Stimulated activated CD8-positive, alpha-beta memory T cell treated with anti-CD3 and anti-CD28 coated beads, Interleukin-12 subunit alpha, Interleukin-12 subunit beta, amount 100 ng/mL, for 4 hours (primary cell): ENCODE data around the gene E2F6.

Experiments
- DNase-seq: peaks from one replicate; pipeline ENCODE4 v3.0.0-alpha.2; 2020; ENCODE audit warnings: low read depth

E2F6 gene

GRCh38 chr2:11492720-11493119 lies 26.8 kb upstream of the E2F6 start:
- no peak for DNase-seq

DNA sequence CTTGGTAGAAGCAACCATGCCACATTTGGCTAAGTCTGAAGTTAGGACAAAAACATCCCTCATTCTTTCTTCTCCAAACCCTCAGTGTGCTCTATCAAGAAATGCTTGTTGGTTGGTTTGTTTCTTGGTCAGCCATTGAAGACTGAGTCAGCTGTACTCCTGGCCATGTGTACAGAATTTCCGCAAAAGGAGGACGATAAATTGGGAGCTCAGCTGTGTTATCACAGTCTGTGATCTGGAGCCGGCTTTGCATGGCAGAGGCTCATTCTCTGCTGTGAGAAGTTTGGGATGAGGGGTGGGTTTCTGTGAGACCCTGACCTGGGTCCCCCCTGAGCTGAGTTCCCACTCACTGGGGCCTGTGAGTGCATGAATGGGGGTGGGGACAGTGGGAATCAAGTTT lies 26.3 kb upstream of the E2F6 start:
- DNase-seq = no peak

DNA sequence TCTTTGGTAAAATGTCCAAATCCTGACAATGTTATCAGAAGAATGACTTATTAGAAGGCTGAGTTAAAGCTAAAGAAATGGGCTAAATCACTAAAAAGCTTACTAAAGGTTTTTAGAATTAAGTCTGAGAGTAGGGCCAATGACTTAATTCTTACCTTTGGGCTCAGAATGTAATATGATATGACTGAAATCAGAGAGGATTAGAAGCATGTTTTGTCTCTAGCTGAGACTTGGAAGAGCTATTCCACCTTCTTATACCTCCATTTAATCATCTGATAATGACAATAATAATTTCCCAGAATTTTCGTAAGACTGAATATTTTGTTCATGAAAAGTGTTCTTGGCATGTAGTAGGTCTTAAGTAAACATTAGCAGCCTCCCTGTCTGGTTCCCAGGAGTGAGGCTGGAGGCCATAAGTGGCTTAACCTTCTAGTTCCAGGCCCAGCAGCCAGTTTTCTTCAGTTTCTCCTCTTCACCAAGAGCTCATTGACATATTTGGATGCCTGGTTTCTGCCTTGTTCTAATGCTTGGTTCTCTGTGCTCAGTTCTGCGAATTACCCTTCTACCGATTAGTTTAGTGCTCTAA lies 25.5 kb upstream of the E2F6 start:
- no peak for DNase-seq

DNA sequence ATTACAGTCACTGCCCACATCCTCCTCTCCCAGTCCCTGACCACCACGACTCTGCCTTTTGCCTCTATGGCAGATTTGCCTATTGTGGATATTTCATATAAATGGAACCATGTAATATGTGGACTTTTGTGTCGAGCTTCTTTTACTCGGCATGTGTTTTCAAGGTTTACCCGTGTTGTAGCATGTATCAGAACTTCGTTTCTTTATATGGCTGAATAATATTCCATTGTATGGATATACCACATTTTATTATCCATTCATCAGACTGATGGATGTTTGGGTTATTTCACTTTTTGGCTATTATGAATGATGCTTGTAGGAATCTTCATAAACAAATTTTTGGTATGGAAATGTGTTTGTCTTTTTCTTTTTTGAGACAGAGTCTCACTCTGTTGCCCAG lies 24.2 kb upstream of the E2F6 start:
- no peak for DNase-seq

- no peak for DNase-seq
Observed at GRCh38 chr2:11488809-11489208, 22.8 kb upstream of the E2F6 start.

GRCh38 chr2:11483806-11484617 lies 18.1 kb upstream of the E2F6 start:
- DNase-seq = no peak

- DNase-seq = no peak
Observed at GRCh38 chr2:11482473-11483035, 16.6 kb upstream of the E2F6 start.

DNA sequence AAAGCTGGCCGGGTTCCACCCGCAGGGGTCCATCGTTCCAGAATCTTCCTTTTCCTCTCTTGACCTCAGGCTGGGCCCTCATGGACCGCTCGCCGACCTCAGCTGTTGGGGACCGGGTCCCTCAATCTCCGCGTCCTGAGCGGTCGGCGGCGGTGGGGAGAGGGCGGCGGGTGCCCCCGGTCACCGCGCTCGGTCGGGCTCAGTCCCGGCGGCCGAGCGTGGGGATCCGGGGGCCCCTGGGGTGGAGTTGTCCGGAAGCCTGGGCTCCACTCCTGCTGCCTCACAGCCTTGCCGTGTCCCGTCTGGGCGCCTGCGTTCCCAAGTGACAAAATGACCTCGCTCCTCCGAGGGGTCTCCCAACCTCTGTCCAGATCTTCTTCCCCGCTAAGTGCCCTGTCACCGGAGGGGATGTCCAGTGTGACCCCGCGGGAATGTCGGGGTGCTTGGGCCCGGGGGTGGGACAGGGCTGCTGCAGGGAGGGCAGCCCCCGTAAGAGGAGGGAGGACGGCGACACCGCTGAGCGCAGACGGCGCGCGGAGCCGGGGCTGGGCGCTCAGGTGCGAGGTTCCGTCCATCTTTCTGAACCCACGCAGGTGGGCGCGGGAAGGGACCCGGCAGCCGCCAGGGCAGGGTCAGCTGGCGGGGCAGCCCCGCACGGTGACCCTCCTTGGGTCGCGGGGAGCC lies 16.0 kb upstream of the E2F6 start:
- no peak for DNase-seq

- no peak for DNase-seq
Observed at GRCh38 chr2:11481426-11481788, 15.4 kb upstream of the E2F6 start.

GRCh38 chr2:11480859-11481258 lies 14.9 kb upstream of the E2F6 start:
- DNase-seq = no peak

GRCh38 chr2:11480406-11480805 lies 14.4 kb upstream of the E2F6 start:
- DNase-seq = no peak

- no peak for DNase-seq
Observed at GRCh38 chr2:11478899-11479605, 13.1 kb upstream of the E2F6 start.

- peak; percentile 48 for DNase-seq
Observed at GRCh38 chr2:11477994-11478393, 12.0 kb upstream of the E2F6 start.

DNA sequence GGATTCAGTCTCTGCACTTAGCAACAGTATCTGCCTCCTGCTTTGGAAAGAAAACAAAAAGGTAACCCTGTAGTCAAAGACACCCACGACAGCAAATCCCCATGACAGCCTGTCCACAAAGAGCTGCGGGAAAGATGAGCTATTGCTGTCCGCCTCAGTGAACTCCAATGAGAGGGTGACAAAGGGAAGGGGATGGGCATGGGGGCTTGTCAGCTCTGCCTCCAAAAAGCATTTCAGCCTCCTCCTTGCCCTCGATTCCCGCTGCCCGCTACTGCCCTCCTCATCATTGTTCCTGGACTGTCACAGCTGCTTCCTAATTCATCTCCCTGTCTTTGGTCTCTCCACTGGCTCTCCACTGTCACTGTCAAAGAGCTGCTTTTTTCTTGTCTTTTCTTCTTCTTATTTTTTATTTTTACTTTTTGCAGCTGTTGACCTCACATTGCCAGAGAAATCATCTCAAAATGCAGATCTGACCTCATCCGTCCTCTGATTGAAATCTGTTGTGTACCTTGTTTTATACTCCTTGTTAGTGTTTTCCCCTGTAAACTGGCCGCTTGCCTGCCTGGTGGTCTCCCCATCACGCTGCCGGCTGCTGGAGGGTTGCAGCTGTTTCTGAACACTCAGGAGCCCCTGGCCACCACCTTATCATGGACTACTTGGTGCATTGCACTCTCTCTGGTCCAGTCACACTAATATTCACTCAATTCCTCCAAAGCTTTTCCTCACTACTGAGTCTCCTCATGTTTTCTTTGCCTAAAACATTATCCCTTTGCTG lies 7.9 kb upstream of the E2F6 start:
- no peak for DNase-seq

GRCh38 chr2:11467749-11468148 lies 1.8 kb upstream of the E2F6 start:
- no peak for DNase-seq

DNA sequence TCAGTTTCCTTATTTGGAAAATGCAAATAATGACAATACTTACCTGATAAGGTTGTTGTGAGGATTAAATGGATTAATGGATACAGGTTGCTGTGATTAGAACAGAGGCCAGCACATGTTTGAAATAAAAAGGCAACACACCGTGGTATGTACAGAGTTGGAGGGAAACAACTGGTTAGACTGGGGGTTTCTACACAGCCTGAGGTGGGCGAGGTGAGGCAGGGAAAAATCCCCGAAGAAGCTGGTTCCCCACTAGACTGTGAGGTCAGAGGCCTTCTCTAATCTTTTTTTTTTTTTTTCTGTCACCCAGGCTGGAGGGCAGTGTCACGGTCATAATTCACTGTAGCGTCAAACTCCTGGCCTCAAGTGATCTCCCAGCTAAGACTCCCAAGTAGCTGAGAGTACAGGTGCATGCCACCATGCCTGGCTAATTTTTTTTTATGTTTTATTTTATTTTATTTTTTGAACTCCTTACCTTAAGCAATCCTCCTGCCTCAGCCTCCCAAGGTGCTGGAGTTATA lies 1.2 kb upstream of the E2F6 start:
- no peak for DNase-seq

DNA sequence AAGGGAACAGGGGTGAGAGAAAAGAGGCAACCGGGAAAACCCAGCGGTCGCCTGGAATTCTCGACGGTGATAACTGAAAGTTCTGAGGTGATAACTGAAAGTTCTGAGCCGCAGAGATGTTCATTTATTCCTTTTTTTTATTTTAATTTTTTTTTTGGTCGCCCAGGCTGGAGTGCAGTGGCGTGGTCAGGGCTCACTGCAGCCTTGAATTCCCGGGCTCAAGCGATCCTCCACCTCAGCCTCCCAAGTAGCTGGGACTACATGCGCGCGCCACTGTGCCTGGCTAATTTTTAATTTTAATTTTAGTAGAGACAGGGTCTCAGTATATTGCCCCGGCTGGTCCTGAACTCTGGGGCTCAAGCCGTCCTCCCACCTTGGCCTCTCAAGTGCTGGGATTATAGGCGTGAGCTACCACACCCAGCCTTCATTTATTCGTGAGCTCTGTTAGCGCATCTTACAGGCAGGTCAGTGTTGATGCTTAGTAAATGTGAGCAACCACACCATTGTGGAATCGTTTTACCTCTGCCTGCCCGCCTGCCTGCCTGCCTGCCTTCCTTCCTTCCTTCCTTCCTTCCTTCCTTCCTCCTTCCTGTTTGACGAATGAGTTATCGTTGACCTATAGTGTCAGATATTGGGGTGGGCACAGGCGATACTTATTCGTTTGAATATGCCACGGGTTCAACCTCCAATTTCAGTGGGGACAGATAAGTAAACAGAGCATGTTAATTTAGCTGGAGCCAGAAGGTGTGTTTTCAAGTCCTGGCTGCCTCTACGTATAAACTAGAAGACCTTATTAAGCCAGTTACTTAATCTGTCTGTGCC lies 557 bp upstream of the E2F6 start:
- no peak for DNase-seq

DNA sequence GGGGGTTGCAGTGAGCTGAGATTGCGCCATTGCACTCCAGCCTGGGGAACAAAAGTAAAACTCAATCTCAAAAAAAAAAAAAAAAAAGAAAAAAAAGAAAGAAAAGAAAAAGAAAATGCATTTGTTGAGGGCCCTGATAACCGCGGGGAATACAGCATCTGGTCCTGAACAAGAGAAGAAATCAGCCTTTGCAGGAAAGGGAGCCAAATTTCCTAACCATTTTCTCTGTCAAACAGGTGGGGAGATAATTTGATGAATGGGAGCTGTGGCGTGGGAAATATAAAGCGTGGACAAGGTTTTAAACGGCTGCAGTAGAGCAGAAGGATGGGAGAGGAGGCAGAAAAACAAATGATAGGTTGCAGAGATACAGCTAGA lies 864 bp downstream of the E2F6 start:
- DNase-seq = no peak

DNA sequence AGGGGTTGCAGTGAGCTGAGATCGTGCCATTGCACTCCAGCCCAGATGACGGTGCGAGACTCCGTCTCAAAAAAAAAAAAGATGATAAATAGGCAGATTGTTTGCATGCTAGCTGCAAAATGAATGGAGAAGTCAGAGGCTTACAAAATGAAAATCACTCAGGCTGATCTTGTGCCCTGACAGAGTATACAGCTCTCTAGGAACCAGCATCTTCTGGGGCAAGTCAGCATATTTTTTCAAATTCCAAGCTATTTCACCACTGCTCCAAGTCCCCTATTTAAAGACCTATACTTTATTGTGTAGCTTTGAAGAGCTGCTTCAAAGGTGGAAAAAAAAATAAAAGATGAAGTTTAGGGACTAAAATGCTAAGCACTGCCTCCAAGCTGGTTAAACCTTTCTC lies 6.1 kb downstream of the E2F6 start:
- DNase-seq = no peak

DNA sequence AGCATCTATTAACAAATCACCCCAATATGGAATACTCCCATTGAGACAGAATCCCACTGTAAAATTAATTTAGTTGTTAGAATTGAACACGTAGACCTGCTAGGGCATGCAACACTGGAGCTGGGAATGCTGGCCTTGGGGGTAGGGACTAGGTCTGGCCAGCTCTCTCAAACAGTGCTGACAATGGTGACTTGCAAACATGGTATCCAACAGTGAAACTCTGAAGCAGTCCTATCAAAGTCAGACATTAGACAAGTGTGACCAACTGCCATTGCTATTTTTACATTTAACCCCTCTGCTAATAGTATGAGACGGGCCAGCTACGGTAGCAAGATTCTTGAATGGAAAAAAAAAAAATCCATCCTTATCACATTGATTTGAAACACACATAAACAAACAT lies 7.2 kb downstream of the E2F6 start:
- DNase-seq = no peak

DNA sequence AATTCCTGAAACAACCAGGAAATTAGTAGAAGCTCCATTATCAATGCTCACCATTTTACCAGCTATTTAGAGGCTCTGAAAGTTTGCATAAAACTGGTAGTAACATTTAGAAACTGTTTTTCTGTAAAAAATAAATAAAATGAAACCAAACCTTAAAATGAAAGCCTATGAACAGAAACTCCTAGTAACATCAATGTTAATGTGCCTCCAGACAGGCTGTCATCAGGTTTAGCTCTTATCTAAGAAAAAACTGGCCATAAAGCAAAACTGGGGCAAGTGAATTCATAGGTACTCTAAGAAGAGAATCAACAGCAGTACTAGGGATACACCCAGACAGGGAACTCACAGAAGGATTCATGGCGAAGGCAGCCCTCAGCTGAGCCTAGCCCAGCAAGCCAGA lies 8.0 kb downstream of the E2F6 start:
- no peak for DNase-seq
